Erythroblast (primary cell): ENCODE results near the gene NSMCE4A.

ENCODE experiments used
- GATA1 ChIP-seq: IDR thresholded peaks from 2 replicates; pipeline ENCODE4 v1.6.1; 2011; ENCODE audit warnings: low read depth, mild to moderate bottlenecking, control low read depth, low read length, moderate library complexity
- POLR2A ChIP-seq: IDR thresholded peaks from 2 replicates; pipeline ENCODE4 v1.6.1; 2011; ENCODE audit warnings: mild to moderate bottlenecking, low read length

- no peak for TF ChIP-seq POLR2A
- no peak for TF ChIP-seq GATA1
These were observed 46.4 kb upstream of the NSMCE4A start for GRCh38 chr10:122021379-122021778.
